ENCODE data around the gene SPANXB1. TPM values are rescaled to one million over a fixed set of nuclear protein-coding genes. Genes with fewer than 3 reads are reported as not detected.
"Not testable (repeated sequence)": the region's sequence is repeated elsewhere in the genome, so short reads cannot be mapped to it uniquely, and the experiment has no call there.

The SPANXB1 gene, protein sequence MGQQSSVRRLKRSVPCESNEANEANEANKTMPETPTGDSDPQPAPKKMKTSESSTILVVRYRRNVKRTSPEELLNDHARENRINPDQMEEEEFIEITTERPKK
- total RNA-seq: not detected

GRCh38 chrX:141002568-141002967, at the start of gene SPANXB1:
SPANXB1 (plus strand) TSS chrX:141002594; CDS start chrX:141002694, 100 bp downstream.
- H3K4me1 Mint-ChIP-seq; H3K27me3 Mint-ChIP-seq; H3K4me3 Mint-ChIP-seq; intact Hi-C loops (cut with DNase I, micrococcal nuclease); H3K36me3 Mint-ChIP-seq (ENCODE audit: low read depth); CTCF ChIA-PET; DNase-seq; ATAC-seq; H3K27ac Mint-ChIP-seq; POLR2A ChIA-PET: not testable (repeated sequence)
- peaks cover 11% of the 10 kb centered on the region for H3K9me3 Mint-ChIP-seq (ENCODE audit: low read depth)

- CTCF ChIA-PET: no interaction called here
- no peaks in the 10 kb centered on the region for H3K9me3 Mint-ChIP-seq (ENCODE audit: low read depth)
- H3K4me3 Mint-ChIP-seq: no peak overlapping the region
- no peaks in the 10 kb centered on the region for H3K36me3 Mint-ChIP-seq (ENCODE audit: low read depth)
- H3K27me3 Mint-ChIP-seq: no peaks in the 10 kb centered on the region
- H3K4me1 Mint-ChIP-seq: no peaks in the 10 kb centered on the region
- no peak overlapping the region for H3K27ac Mint-ChIP-seq
- DNase-seq: no peak
- ATAC-seq: no peak
- POLR2A ChIA-PET: no interaction called here
- intact Hi-C loops (cut with DNase I, micrococcal nuclease): no loop called here
Measured at GRCh38 chrX:140967036-140967435, 35.4 kb upstream of the SPANXB1 start.

- H3K9me3 Mint-ChIP-seq (ENCODE audit: low read depth): no peaks in the 10 kb centered on the region
- POLR2A ChIA-PET: no interaction called here
- no peaks in the 10 kb centered on the region for H3K4me1 Mint-ChIP-seq
- no peak overlapping the region for H3K4me3 Mint-ChIP-seq
- intact Hi-C loops (cut with DNase I, micrococcal nuclease): no loop called here
- no peaks in the 10 kb centered on the region for H3K36me3 Mint-ChIP-seq (ENCODE audit: low read depth)
- DNase-seq (no peak), ATAC-seq (no peak)
- no peak overlapping the region for H3K27ac Mint-ChIP-seq
- CTCF ChIA-PET: no interaction called here
- no peaks in the 10 kb centered on the region for H3K27me3 Mint-ChIP-seq
Measured at GRCh38 chrX:140971099-140971795, 31.1 kb upstream of the SPANXB1 start.

DNA sequence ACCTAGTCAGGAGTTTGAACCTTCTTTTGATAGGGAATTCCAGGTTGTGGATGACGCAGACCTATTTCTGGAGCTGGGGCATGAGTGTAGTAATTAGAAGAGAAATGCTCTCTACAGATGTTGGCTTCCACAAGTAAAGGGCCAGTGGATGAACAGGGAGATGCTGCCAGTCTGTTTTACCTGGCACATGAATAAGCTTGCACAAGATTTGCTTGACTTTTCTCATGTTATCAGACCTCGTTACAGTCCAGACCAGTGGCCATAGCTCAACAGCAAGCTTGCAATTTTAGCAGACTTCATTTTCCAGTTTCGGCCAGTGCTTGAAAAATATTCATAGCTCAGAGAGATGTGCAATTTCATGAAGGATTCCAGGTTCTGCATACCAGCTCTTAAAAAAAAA, 26.9 kb upstream of the SPANXB1 start:
- ChIA-PET POLR2A (no interaction called here), CTCF (no interaction called here)
- DNase-seq (no peak), ATAC-seq (no peak)
- intact Hi-C loops (cut with DNase I, micrococcal nuclease): no loop called here
- H3K27me3 Mint-ChIP-seq: no peaks in the 10 kb centered on the region
- H3K4me3 Mint-ChIP-seq: no peak overlapping the region
- no peaks in the 10 kb centered on the region for H3K4me1 Mint-ChIP-seq
- H3K36me3 Mint-ChIP-seq (ENCODE audit: low read depth): no peaks in the 10 kb centered on the region
- no peak overlapping the region for H3K27ac Mint-ChIP-seq
- H3K9me3 Mint-ChIP-seq (ENCODE audit: low read depth): no peaks in the 10 kb centered on the region

GRCh38 chrX:140980271-140980670, 22.1 kb upstream of the SPANXB1 start:
- Mint-ChIP-seq H3K36me3 (ENCODE audit: low read depth) (no peaks in the 10 kb centered on the region), H3K27ac (no peak overlapping the region), H3K27me3 (no peaks in the 10 kb centered on the region), H3K4me3 (no peak overlapping the region), H3K4me1 (no peaks in the 10 kb centered on the region), H3K9me3 (ENCODE audit: low read depth) (no peaks in the 10 kb centered on the region)
- POLR2A ChIA-PET: no interaction called here
- intact Hi-C loops (cut with DNase I, micrococcal nuclease): no loop called here
- CTCF ChIA-PET: no interaction called here
- ATAC-seq (no peak), DNase-seq (no peak)

GRCh38 chrX:140983730-140984129, 18.7 kb upstream of the SPANXB1 start:
- Mint-ChIP-seq H3K9me3 (ENCODE audit: low read depth) (no peaks in the 10 kb centered on the region), H3K4me1 (no peaks in the 10 kb centered on the region), H3K27ac (no peak overlapping the region), H3K27me3 (no peaks in the 10 kb centered on the region), H3K4me3 (no peak overlapping the region), H3K36me3 (ENCODE audit: low read depth) (no peaks in the 10 kb centered on the region)
- ChIA-PET POLR2A (no interaction called here), CTCF (no interaction called here)
- intact Hi-C loops (cut with DNase I, micrococcal nuclease): no loop called here
- DNase-seq (no peak), ATAC-seq (no peak)

GRCh38 chrX:141005243-141005642, 2.8 kb downstream of the SPANXB1 start:
- CTCF ChIA-PET; H3K4me3 Mint-ChIP-seq; POLR2A ChIA-PET; ATAC-seq; H3K4me1 Mint-ChIP-seq; H3K27ac Mint-ChIP-seq; H3K27me3 Mint-ChIP-seq; intact Hi-C loops (cut with DNase I, micrococcal nuclease); H3K36me3 Mint-ChIP-seq (ENCODE audit: low read depth); DNase-seq: not testable (repeated sequence)
- H3K9me3 Mint-ChIP-seq (ENCODE audit: low read depth): peaks cover 11% of the 10 kb centered on the region

DNA sequence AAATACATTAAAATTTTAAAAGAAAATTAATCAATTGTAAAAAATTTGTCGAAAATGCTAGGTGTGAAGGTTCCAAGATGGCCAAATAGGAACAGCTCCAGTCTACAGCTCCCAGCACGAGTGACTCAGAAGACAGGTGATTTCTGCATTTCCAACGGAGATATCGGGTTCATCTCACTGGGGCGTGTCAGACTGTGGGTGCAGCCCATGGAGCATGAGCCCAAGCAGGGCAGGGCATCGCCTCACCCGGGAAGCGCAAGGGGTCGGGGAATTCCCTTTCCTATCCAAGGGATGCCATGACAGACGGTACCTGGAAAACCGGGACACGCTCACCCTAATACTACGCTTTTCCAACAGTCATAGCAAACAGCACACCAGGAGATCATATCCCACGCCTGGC, 41.9 kb downstream of the SPANXB1 start:
- H3K36me3 Mint-ChIP-seq (ENCODE audit: low read depth); H3K27me3 Mint-ChIP-seq; intact Hi-C loops (cut with DNase I, micrococcal nuclease); CTCF ChIA-PET; H3K27ac Mint-ChIP-seq; H3K4me1 Mint-ChIP-seq; ATAC-seq; H3K4me3 Mint-ChIP-seq; DNase-seq; POLR2A ChIA-PET; H3K9me3 Mint-ChIP-seq (ENCODE audit: low read depth): not testable (repeated sequence)

DNA sequence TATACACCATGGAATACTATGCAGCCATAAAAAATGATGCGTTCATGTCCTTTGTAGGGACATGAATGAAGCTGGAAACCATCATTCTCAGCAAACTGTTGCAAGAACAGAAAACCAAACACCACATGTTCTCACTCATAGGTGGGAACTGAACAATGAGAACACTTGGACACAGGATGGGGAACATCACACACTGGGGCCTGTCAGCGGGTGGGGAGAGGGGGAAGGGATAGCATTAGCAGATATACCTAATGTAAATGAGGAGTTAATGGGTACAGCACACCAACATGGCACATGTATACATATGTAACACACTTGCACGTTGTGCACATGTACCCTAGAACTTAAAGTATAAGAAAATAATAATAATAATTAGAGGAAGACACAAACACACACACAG, 47.5 kb downstream of the SPANXB1 start:
- ATAC-seq; H3K4me1 Mint-ChIP-seq; H3K36me3 Mint-ChIP-seq (ENCODE audit: low read depth); H3K27ac Mint-ChIP-seq; H3K27me3 Mint-ChIP-seq; CTCF ChIA-PET; DNase-seq; POLR2A ChIA-PET; intact Hi-C loops (cut with DNase I, micrococcal nuclease); H3K9me3 Mint-ChIP-seq (ENCODE audit: low read depth); H3K4me3 Mint-ChIP-seq: not testable (repeated sequence)

GRCh38 chrX:141052098-141052497, 49.7 kb downstream of the SPANXB1 start:
- DNase-seq; H3K9me3 Mint-ChIP-seq (ENCODE audit: low read depth); CTCF ChIA-PET; POLR2A ChIA-PET; ATAC-seq; H3K27me3 Mint-ChIP-seq; H3K36me3 Mint-ChIP-seq (ENCODE audit: low read depth); H3K4me1 Mint-ChIP-seq; H3K4me3 Mint-ChIP-seq; intact Hi-C loops (cut with DNase I, micrococcal nuclease); H3K27ac Mint-ChIP-seq: not testable (repeated sequence)

Data from activated CD4-positive, alpha-beta T cell treated with anti-CD3 and anti-CD28 coated beads for 36 hours (primary cell).